Endodermal cell (in vitro differentiated cells): ENCODE data around the gene HDGFL2. TPM values are rescaled to one million over a fixed set of nuclear protein-coding genes. Genes with fewer than 3 reads are reported as not detected.

Experiments used
- DNase-seq: peaks from one replicate; pipeline ENCODE4 v3.0.0-alpha.2; 2017
- H3K27ac ChIP-seq: 2 replicates; pipeline ENCODE4 v1.5.1; 2013; ENCODE audit warnings: mild to moderate bottlenecking, low read depth, low read length, moderate library complexity
- H3K27me3 ChIP-seq: 2 replicates; pipeline ENCODE4 v1.6.1; 2013; ENCODE audit warnings: mild to moderate bottlenecking, low read length, moderate library complexity; ENCODE audit not compliant: insufficient read depth, control insufficient read depth, poor library complexity, severe bottlenecking
- H3K36me3 ChIP-seq: 2 replicates; pipeline ENCODE4 v1.7.0; 2013; ENCODE audit warnings: mild to moderate bottlenecking, low read length, moderate library complexity; ENCODE audit not compliant: control insufficient read depth, insufficient read depth
- H3K4me1 ChIP-seq: one replicate; pipeline ENCODE4 v1.7.0; 2013; ENCODE audit warnings: low read length; ENCODE audit not compliant: control insufficient read depth, insufficient read depth
- H3K4me3 ChIP-seq: 2 replicates; pipeline ENCODE4 v1.5.1; 2013; ENCODE audit warnings: mild to moderate bottlenecking, low read length, moderate library complexity
- H3K9ac ChIP-seq: 2 replicates; pipeline ENCODE4 v1.6.1; 2013; ENCODE audit warnings: mild to moderate bottlenecking, low read length, moderate library complexity; ENCODE audit not compliant: poor library complexity, severe bottlenecking; ENCODE audit errors: extremely low read depth
- H3K9me3 ChIP-seq: 2 replicates; pipeline ENCODE4 v1.6.1; 2013; ENCODE audit warnings: mild to moderate bottlenecking, low read length, moderate library complexity; ENCODE audit not compliant: control insufficient read depth
- H3K27ac Mint-ChIP-seq: 2 replicates; pipeline ENCODE4 v1.8.0; 2020; ENCODE audit warnings: mixed read lengths
- H3K27me3 Mint-ChIP-seq: 2 replicates; pipeline ENCODE4 v1.8.0; 2021; ENCODE audit warnings: mild to moderate bottlenecking, mixed read lengths; ENCODE audit not compliant: insufficient read depth
- H3K36me3 Mint-ChIP-seq: 2 replicates; pipeline ENCODE4 v1.8.0; 2020; ENCODE audit warnings: low read depth, mixed read lengths
- H3K4me1 Mint-ChIP-seq: 2 replicates; pipeline ENCODE4 v1.8.0; 2020; ENCODE audit warnings: mixed read lengths
- H3K4me3 Mint-ChIP-seq: 2 replicates; pipeline ENCODE4 v1.8.0; 2020; ENCODE audit warnings: mild to moderate bottlenecking, moderate library complexity, mixed read lengths
- H3K9me3 Mint-ChIP-seq: 2 replicates; pipeline ENCODE4 v1.8.0; 2020; ENCODE audit warnings: mild to moderate bottlenecking, mixed read lengths
- WGBS, 2 experiments: methylation state at CpG; one replicate each; pipeline versions ENCODE4 v1.1.5 to v1.1.7; 2013; ENCODE audit warnings: missing lambda C conversion rate in 2 of 2, mixed read lengths in 1 of 2; ENCODE audit not compliant: insufficient coverage in 1 of 2, insufficient read length in 1 of 2; 5-methylcytosine and 5-hydroxymethylcytosine counted together
- total RNA-seq, 2 donors: library from RNA; stranded (reverse); fragmentation: NEBNext Ultra II Directional in 1 of 2; extraction: Animal tissue kit (Norgen Biotek cat#: 25700) in 1 of 2; gene quantifications; 2 replicates in 1 of 2; 3 replicates in 1 of 2; pipeline ENCODE4 v1.2.1, GENCODE V29; 2021
- TF ChIP-seq, protein P1 (sequence below): fragments of 200-600 bp; sonication (generic); conservative IDR thresholded peaks from 2 replicates; pipeline ENCODE4 v1.5.0; 2021; ENCODE audit warnings: antibody characterized with exemption, mild to moderate bottlenecking

The HDGFL2 gene
- total RNA-seq, 2 donors from 2014 or later = 117 TPM

DNA sequence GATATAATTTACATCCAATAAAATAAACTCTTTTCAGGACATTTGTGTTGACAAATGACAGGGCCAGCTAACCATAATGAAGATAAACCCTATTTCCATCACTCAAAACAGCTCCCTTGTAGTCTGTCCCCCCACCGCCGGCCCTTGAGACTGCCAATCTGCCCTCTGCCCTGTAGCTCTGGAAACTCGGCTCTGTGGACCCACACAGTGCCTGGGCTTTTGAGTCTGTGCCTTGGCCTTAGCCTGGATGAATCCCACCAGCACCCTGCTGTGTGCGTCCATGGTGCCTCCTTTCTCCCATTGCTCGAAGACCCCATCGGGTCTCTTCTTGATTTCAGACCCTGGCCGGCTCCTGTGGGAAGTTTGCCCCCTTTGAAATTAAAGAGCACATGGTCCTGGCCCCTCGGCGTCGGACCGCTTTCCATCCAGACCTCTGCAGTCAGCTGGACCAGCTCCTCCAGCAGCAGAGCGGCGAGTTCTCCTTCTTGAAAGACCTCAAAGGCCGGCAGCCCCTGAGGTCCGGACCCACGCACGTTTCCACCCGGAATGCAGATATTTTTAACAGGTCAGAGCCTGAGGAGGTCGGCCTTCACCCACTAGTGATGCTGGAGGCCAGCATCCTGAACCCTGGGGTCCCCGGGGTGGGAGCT lies 43.6 kb upstream of the HDGFL2 start:
- H3K27me3 ChIP-seq = no peaks in the 10 kb centered on the region
- peaks cover 75% of the 10 kb centered on the region for H3K36me3 Mint-ChIP-seq
- no peak overlapping the region for H3K9ac ChIP-seq
- no peaks in the 10 kb centered on the region for H3K9me3 Mint-ChIP-seq
- no peak overlapping the region for H3K27ac ChIP-seq
- H3K36me3 ChIP-seq = peaks cover 67% of the 10 kb centered on the region
- TF ChIP-seq, protein P1, sequence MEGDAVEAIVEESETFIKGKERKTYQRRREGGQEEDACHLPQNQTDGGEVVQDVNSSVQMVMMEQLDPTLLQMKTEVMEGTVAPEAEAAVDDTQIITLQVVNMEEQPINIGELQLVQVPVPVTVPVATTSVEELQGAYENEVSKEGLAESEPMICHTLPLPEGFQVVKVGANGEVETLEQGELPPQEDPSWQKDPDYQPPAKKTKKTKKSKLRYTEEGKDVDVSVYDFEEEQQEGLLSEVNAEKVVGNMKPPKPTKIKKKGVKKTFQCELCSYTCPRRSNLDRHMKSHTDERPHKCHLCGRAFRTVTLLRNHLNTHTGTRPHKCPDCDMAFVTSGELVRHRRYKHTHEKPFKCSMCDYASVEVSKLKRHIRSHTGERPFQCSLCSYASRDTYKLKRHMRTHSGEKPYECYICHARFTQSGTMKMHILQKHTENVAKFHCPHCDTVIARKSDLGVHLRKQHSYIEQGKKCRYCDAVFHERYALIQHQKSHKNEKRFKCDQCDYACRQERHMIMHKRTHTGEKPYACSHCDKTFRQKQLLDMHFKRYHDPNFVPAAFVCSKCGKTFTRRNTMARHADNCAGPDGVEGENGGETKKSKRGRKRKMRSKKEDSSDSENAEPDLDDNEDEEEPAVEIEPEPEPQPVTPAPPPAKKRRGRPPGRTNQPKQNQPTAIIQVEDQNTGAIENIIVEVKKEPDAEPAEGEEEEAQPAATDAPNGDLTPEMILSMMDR = no peak
- H3K4me1 Mint-ChIP-seq = no peaks in the 10 kb centered on the region
- H3K27me3 Mint-ChIP-seq = no peaks in the 10 kb centered on the region
- no peaks in the 10 kb centered on the region for H3K9me3 ChIP-seq
- peak overlapping the region; percentile 26 for H3K27ac Mint-ChIP-seq
- 95% methylated on average over 14 to 20 of the region's 20 CpGs for WGBS, 2 experiments
- peak; percentile 45 for DNase-seq
- H3K4me3 Mint-ChIP-seq = no peak overlapping the region
- no peaks in the 10 kb centered on the region for H3K4me1 ChIP-seq
- H3K4me3 ChIP-seq = no peak overlapping the region

DNA sequence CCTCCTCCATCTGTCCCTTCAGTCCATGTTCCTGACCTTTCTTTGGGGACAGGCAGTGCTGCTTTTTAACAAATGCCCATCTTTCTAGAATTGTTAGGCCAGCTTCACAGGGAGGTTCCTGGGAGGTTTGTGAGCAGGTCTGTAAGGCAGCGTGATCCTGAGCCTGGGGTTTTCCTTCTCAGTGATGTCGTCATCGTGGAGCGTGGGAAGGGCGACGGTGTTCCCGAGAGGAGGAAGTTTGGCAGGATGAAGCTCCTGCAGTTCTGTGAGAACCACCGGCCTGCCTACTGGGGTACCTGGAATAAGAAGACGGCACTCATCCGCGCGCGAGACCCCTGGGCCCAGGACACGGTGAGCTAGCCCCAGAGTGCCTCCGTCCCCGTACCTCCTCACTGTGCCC lies 42.8 kb upstream of the HDGFL2 start:
- H3K4me3 ChIP-seq = no peak overlapping the region
- no peak overlapping the region for H3K27ac ChIP-seq
- H3K4me3 Mint-ChIP-seq = no peak overlapping the region
- H3K27me3 Mint-ChIP-seq = no peaks in the 10 kb centered on the region
- peaks cover under 1% of the 10 kb centered on the region for H3K9me3 ChIP-seq
- H3K9ac ChIP-seq = no peak overlapping the region
- no peaks in the 10 kb centered on the region for H3K4me1 Mint-ChIP-seq
- H3K36me3 Mint-ChIP-seq = peaks cover 75% of the 10 kb centered on the region
- DNase-seq = no peak
- H3K4me1 ChIP-seq = no peaks in the 10 kb centered on the region
- H3K27me3 ChIP-seq = no peaks in the 10 kb centered on the region
- no peak overlapping the region for H3K27ac Mint-ChIP-seq
- H3K36me3 ChIP-seq = peaks cover 67% of the 10 kb centered on the region
- 97% methylated on average over 8 to 15 of the region's 16 CpGs for WGBS, 2 experiments
- no peaks in the 10 kb centered on the region for H3K9me3 Mint-ChIP-seq
- TF ChIP-seq, protein P1 = no peak

DNA sequence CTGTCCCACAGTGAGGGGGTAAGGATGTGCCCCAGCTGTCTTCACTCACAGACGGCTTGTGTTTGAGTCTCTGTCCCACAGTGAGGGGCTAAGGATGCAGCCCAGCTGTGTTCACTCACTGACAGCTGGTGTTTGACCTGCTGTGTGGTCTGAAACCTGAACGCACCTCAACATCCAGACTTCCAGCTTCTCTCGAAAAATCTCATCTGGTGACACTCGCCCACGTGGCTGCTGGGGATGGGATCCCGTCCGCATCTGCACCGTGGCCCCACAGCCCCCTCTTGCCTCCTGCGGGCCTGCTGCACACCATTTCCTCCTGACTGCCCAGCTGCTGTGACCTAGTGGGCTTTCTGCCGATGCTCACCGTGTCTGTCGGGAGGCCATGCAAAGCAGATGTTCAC lies 42.3 kb upstream of the HDGFL2 start:
- no peaks in the 10 kb centered on the region for H3K9me3 Mint-ChIP-seq
- H3K4me3 Mint-ChIP-seq = no peak overlapping the region
- H3K4me1 ChIP-seq = no peaks in the 10 kb centered on the region
- no peaks in the 10 kb centered on the region for H3K27me3 Mint-ChIP-seq
- no peaks in the 10 kb centered on the region for H3K27me3 ChIP-seq
- no peak overlapping the region for H3K9ac ChIP-seq
- no peak overlapping the region for H3K27ac Mint-ChIP-seq
- H3K36me3 Mint-ChIP-seq = peaks cover 78% of the 10 kb centered on the region
- no peak overlapping the region for H3K4me3 ChIP-seq
- TF ChIP-seq, protein P1 = no peak
- no peak for DNase-seq
- H3K9me3 ChIP-seq = peaks cover 5% of the 10 kb centered on the region
- H3K36me3 ChIP-seq = peaks cover 69% of the 10 kb centered on the region
- H3K27ac ChIP-seq = no peak overlapping the region
- H3K4me1 Mint-ChIP-seq = no peaks in the 10 kb centered on the region
- WGBS, 2 experiments = 95 to 96% methylated on average over 12 of the region's 12 CpGs
